Psoas muscle (tissue), 8 donors: ENCODE data around the gene SMYD1. TPM values are rescaled to one million over a fixed set of nuclear protein-coding genes. Genes with fewer than 3 reads are reported as not detected.
A peak's percentile ranks its signal among the peaks of the same experiment; 100 is the strongest.

Experiments
- ATAC-seq, 4 donors: fragments of 200-7000 bp; cut with Tn5 transposase; one replicate each; pipeline ENCODE4 v1.9.1; 2020; ENCODE audit warnings: moderate library complexity in 3 of 4, mild to moderate bottlenecking in 2 of 4
- DNase-seq, 2 donors: peaks; one replicate each; pipeline ENCODE4 v3.0.0-alpha.2; 2020
- H3K27ac ChIP-seq: fragments of 200-600 bp; one replicate; pipeline ENCODE4 v1.8.0; 2022
- H3K27me3 ChIP-seq, 3 donors: fragments of 200-600 bp in 1 of 3; one replicate each; pipeline versions ENCODE4 v1.6.1 to v1.8.0; 2013 to 2022; ENCODE audit warnings: low read length in 2 of 3, mild to moderate bottlenecking in 2 of 3, moderate library complexity in 1 of 3; ENCODE audit not compliant: insufficient read depth in 3 of 3
- H3K36me3 ChIP-seq, 2 donors: fragments of 200-600 bp in 1 of 2; one replicate each; pipeline versions ENCODE4 v1.6.1 to v1.8.0; 2013 to 2022; ENCODE audit warnings: low read depth in 1 of 2, mild to moderate bottlenecking in 1 of 2, moderate library complexity in 1 of 2; ENCODE audit not compliant: insufficient read depth in 1 of 2
- H3K4me1 ChIP-seq: fragments of 200-600 bp; one replicate; pipeline ENCODE4 v1.8.0; 2022
- H3K4me3 ChIP-seq: fragments of 200-600 bp; one replicate; pipeline ENCODE4 v1.8.0; 2022; ENCODE audit warnings: mild to moderate bottlenecking
- H3K9me3 ChIP-seq: fragments of 200-600 bp; one replicate; pipeline ENCODE4 v1.8.0; 2022
- CTCF ChIP-seq: fragments of 200-600 bp; IDR thresholded peaks from one replicate; pipeline ENCODE4 v1.8.0; 2022; ENCODE audit warnings: antibody characterized with exemption
- WGBS, 3 donors: extraction: QIAGEN DNeasy Blood & Tissue Kit; methylation state at CpG; one replicate each; pipeline versions ENCODE4 v1.1.6 to v1.1.7; 2013; 5-methylcytosine and 5-hydroxymethylcytosine counted together
- intact Hi-C, 2 donors: fragments of 100-400 bp; cut with DNase I; formaldehyde crosslinking; loops; one replicate each; pipeline versions ENCODE4 v1.11.0 to v1.14.2; 2022
- polyA plus RNA-seq, 3 donors: library from polyadenylated mRNA; stranded (reverse); fragments of 200-250 nt; gene quantifications; one replicate each; pipeline ENCODE4 v1.2.3, GENCODE V29; 2013
- total RNA-seq, 4 donors: library from RNA; stranded (reverse); fragmentation: NEBNext Ultra II Directional in 2 of 4; extraction: Animal tissue kit (Norgen Biotek cat#: 25700) in 2 of 4; gene quantifications; one replicate each; pipeline versions ENCODE4 v1.2.1 to v1.2.4, GENCODE V29; 2021 to 2023
- donor health status: healthy with polysubstance abuse.
- donor health status: DM: no; HTN: no; CAD: no; lungs with moderate emphysema.
- donor health status: Bipolar disorder and iron deficiency.
- donor health status: healthy.
- donor health status: DM: yes; HTN: yes; CAD: no.
- donor health status: DM: no; HTN: no; CAD: no.
- donor health status: DM: no; HTN: no; CAD: no.
- donor health status: DM: yes; HTN: yes; CAD: no.

SMYD1 gene
- total and polyA plus RNA-seq, 7 donors = 8.0 to 325 (median 143) TPM

- 95 to 100% (median 97%) methylated on average over 2 of the region's 2 CpGs for WGBS, 3 donors
- Histone ChIP-seq H3K27me3 (no peaks in the 10 kb centered on the region), H3K9me3 (no peaks in the 10 kb centered on the region), H3K4me1 (peaks cover 25% of the 10 kb centered on the region), H3K36me3 (peaks cover 0 to 59% of the 10 kb centered on the region in 2 donors), H3K4me3 (no peak overlapping the region), H3K27ac (peak overlapping the region; percentile 19)
- no peak for ATAC-seq
- intact Hi-C loops = no loop called here
- TF ChIP-seq CTCF = no peak
- no peak for DNase-seq
Measured at GRCh38 chr2:88085099-88085498, 17.5 kb downstream of the SMYD1 start.

- no peak for DNase-seq
- no peaks in the 10 kb centered on the region for H3K27me3 ChIP-seq
- no peak overlapping the region for H3K4me3 ChIP-seq
- H3K27ac ChIP-seq = peak overlapping the region; percentile 19
- H3K4me1 ChIP-seq = peaks cover 25% of the 10 kb centered on the region
- H3K36me3 ChIP-seq = peaks cover 0 to 64% of the 10 kb centered on the region in 2 donors
- H3K9me3 ChIP-seq = no peaks in the 10 kb centered on the region
- TF ChIP-seq CTCF = no peak
- ATAC-seq = peak; percentile 20 to 77 (median 48)
- intact Hi-C loops = no loop called here
- 47 to 64% (median 58%) methylated on average over 5 of the region's 5 CpGs for WGBS, 3 donors
Measured at GRCh38 chr2:88085602-88086001, 18.0 kb downstream of the SMYD1 start.

- TF ChIP-seq CTCF = no peak
- no peak for DNase-seq
- no peak overlapping the region for H3K4me3 ChIP-seq
- intact Hi-C loops = no loop called here
- H3K36me3 ChIP-seq = peaks cover 0 to 72% of the 10 kb centered on the region in 2 donors
- 71 to 79% (median 73%) methylated on average over 9 of the region's 9 CpGs for WGBS, 3 donors
- peak in 1 of 4 donors; percentile 40 for ATAC-seq
- H3K27me3 ChIP-seq = no peaks in the 10 kb centered on the region
- peak overlapping the region; percentile 10 for H3K27ac ChIP-seq
- peaks cover 17% of the 10 kb centered on the region for H3K4me1 ChIP-seq
- no peaks in the 10 kb centered on the region for H3K9me3 ChIP-seq
Measured at GRCh38 chr2:88086401-88086800, 18.8 kb downstream of the SMYD1 start.

GRCh38 chr2:88087073-88087472, 19.4 kb downstream of the SMYD1 start:
- Histone ChIP-seq H3K4me3 (no peak overlapping the region), H3K36me3 (peaks cover 0 to 79% of the 10 kb centered on the region in 2 donors), H3K27ac (no peak overlapping the region), H3K27me3 (no peaks in the 10 kb centered on the region), H3K9me3 (no peaks in the 10 kb centered on the region), H3K4me1 (peaks cover 11% of the 10 kb centered on the region)
- WGBS, 3 donors = 92 to 97% (median 95%) methylated on average over 2 of the region's 2 CpGs
- intact Hi-C loops = no loop called here
- no peak for TF ChIP-seq CTCF
- DNase-seq (no peak), ATAC-seq (no peak)

GRCh38 chr2:88087763-88088162, 20.1 kb downstream of the SMYD1 start:
- Histone ChIP-seq H3K4me1 (peaks cover 6% of the 10 kb centered on the region), H3K27ac (no peak overlapping the region), H3K9me3 (no peaks in the 10 kb centered on the region), H3K36me3 (peaks cover under 1 to 85% of the 10 kb centered on the region in 2 donors), H3K27me3 (no peaks in the 10 kb centered on the region), H3K4me3 (no peak overlapping the region)
- 89 to 90% (median 89%) methylated on average over 17 of the region's 17 CpGs for WGBS, 3 donors
- DNase-seq = no peak
- intact Hi-C loops = no loop called here
- ATAC-seq = no peak
- TF ChIP-seq CTCF = no peak
